ENCODE results near the gene PLA2G3.
"Not testable (repeated sequence)": the region's sequence is repeated elsewhere in the genome, so short reads cannot be mapped to it uniquely, and the experiment has no call there.

The PLA2G3 gene

GRCh38 chr22:31121403-31121802 is 18.9 kb downstream of the PLA2G3 start:
- no peak for DNase-seq

DNA sequence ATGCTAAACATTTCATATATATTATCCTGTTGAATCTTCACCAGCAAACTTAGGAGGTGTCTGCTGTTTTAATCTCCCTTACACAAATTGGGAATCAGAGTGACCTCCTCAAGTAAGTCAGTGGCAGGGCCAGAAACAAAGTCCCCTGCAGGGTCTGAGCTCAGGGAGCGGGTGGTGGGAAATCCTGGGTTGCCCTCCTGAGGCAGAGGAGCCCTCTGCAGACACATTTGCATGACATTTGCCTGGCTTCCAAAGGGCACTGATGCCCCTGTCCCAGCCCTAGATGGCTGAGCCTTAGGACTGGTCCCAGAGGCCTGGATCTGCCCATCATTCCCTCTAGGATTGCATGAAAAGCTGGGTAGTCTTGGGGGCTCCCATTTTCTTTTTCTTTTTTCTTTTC is 19.7 kb downstream of the PLA2G3 start:
- DNase-seq, result no peak

DNA sequence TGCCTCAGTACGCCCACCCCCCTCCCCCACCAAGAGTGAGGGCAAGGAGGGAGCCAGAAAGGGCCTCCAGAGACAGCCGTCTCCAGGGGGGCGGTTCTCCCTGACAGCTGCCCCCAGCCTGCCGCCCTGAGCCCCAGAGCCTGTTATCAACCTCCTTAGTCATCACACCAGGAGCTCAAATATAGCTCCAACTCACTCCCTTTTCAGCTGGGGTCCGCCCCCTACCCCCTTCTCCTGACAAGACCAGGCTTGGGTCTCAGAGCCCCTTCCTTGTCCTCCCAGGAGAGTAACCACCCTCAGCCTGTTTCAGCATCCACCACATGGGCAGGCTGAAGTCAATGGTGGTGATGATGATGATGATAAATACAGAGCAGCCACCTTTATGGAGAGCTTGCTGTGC is 20.1 kb downstream of the PLA2G3 start:
- DNase-seq, result no peak

DNA sequence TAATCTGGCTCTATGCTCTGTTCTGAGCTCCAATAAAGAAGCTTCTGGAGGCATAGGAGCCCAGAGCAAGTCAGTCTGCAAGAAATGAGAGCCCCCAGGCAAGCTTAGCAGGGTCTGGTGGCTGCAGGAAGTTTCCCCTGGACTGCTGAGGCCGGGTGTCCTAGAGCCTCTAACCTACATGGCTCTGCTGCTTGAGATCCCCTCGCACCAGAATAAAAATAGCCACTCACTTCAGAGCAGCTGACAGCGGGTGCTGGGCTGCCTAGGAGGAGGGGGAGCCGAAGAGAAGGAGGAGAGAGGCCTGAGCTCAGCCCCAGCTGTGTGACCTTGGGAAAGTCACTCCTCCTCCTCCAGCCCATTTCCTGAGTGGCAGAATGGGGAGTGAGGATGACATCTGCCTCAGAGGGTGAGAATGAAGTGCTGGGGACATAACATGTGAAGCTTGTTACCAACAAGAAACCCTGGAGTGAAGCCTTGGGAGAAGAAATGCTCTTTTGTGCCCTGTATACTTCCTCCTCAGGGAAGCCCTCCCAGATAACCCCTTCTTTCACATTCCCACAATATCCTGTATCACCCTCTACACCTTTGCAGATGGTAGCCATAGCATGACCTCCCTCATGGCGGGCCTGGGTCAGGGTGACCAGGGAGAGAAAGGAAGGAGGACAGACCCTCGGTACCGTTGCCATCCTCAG is 21.1 kb downstream of the PLA2G3 start:
- no peak for DNase-seq

DNA sequence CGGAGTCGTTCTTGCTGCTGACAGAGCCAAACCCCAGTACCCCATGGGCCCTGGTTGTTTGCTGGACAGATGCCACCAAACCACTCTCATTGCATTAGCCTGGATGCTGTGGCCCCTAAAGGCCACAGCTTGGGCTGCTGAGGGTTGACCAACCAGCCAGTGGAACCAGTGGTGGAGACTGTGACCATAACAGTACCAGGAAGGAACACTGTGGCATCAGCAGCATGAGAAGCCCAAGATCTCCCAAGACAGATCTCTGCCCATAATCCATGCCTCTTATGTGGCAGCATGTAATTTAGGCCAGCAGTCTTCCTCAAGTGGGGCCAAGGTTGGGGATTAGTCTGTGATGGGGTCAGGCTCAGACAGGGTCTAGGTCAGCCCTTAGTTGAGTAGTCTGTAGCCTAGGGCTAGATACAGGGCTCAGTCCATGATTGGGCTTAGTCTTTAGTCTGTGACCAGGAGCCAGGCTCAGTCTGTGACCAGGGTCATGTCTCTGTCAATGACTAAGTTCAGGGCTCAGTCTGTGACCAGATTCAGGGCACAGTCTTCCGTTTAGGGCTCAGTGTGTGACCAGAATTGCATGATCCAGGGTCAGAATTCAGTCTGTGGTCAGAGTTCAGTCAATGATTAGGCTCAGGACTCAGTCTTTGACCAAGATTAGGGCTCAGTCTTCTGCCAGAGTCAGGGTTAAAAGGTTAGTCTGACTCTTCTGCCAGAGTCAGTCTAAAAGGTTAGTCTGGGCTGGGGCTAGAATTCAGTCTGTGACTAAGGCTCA is 22.1 kb downstream of the PLA2G3 start:
- DNase-seq, result no peak

GRCh38 chr22:31112547-31113091 is 27.7 kb downstream of the PLA2G3 start:
- DNase-seq, result not testable (repeated sequence)

DNA sequence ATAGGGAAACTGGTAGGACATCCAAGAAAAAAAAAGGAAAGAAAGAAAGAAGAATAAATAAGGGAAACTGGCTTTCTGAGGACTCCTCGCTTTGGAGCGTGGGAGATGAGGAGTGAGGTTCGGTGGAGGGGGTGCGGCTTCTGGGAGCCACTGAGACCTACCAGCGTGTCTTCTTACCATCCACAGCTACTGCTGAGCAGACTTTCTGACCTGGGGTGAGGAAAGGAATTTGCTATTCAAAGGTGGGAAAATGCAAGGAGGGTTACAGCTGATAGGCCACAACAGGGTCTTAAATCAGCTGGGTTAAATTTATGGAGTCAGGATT is 32.5 kb downstream of the PLA2G3 start:
- no peak for DNase-seq

- peak; percentile 87 to 92 for DNase-seq
These were observed 33.0 kb downstream of the PLA2G3 start, which contains the start of gene SELENOM for GRCh38 chr22:31107178-31107893. Gene SELENOM, minus strand, starts transcription at chr22:31107568. Its CDS starts 63 bp downstream, at chr22:31107505.

GRCh38 chr22:31106731-31107177 is 33.6 kb downstream of the PLA2G3 start:
- DNase-seq, result no peak

DNA sequence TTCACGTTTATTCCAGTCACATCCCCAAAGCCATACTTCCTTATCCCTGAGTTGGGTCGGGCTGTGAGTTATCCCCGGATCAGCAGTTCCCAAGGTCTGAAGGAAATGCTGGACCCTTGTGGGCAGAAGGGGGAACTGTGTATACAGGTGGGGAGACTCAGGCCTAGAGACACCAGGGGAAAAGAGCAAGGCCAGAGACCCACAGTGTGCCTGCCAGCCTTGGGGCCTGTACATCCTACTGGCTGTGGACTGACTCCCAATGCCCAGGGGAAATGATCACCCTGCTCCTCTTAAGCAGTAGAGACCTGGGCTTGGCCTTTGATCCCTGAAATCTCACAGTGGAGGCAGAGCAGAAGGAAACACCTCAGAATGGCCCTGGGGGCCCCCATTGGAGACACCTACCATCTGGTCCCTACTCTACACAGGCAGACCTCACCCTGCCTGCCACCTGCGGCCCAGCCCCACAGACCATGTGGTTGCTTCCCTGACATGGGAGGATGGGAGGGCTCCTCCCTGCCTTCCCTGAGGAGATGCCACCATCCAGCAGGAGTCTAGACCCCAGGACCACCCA is 34.2 kb downstream of the PLA2G3 start:
- DNase-seq, result no peak

- no peak for DNase-seq
These were observed 34.9 kb downstream of the PLA2G3 start for GRCh38 chr22:31105282-31105929.

GRCh38 chr22:31104869-31105268 is 35.4 kb downstream of the PLA2G3 start:
- DNase-seq, result peak in 1 of 2 donors; percentile 30

DNA sequence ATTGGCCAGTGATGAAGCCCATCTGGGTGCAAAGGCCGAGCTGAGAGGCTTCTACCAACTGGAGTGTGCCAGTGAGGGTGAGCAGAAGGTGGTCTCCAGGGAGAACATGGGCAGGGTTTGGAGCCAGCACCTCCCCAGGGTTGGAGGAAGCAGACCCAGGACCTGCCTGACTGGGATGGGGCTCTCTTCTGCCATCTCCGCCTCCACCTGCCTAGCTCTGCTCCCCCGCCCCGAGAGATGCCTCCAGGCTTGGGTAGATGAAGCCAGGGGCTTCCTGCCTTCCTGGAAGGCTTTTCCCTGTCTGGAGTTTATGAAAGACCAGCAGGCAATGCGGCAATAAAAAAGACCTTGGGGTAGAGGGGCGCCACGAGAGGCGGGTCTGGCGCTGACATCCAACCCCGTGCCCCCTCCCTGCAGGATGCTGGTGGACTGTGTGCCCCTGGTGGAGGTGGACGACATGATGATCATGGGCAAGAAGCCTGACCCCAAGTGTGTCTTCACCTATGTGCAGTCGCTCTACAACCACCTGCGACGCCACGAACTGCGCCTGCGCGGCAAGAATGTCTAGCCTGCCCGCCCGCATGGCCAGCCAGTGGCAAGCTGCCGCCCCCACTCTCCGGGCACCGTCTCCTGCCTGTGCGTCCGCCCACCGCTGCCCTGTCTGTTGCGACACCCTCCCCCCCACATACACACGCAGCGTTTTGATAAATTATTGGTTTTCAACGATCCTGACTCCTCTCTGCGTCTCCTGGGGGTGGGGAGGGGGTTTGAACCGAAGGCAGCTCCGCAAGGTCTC is 36.2 kb downstream of the PLA2G3 start:
- DNase-seq, result no peak

GRCh38 chr22:31103111-31103510 is 37.2 kb downstream of the PLA2G3 start:
- DNase-seq, result no peak

DNA sequence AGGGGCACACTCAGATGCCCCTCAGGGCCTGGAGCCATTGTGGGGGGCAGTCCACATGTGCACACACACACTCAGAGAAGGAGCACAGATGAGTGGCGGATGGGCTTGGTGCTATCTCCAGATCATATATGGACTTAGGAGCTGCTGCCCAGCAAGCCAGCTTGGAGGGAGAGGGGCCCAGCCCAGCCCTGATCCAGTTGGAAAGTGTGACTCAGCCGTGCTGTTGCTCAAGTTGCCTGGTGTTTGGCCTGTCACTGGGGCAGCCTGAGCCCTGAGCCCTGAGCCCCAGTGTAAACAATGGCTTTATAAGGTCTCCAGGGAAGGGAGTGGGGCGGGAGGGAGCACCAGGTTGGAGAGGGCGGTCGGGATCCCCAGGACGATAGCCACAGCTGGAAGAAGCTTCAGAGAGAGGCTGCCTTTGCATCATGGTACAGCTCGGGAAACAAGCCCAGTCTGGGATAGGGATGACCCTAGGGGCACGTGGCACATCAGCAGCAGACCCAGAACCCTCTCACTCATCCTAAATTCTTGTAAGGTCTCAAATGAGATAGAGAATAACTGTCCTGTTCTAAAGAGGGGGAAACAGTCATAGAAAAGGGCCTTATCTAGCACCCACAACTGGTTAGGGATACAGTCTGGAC is 37.7 kb downstream of the PLA2G3 start:
- no peak for DNase-seq

- no peak for DNase-seq
These were observed 39.4 kb downstream of the PLA2G3 start for GRCh38 chr22:31100762-31101525.

GRCh38 chr22:31099841-31100761 is 40.2 kb downstream of the PLA2G3 start:
- no peak for DNase-seq

DNA sequence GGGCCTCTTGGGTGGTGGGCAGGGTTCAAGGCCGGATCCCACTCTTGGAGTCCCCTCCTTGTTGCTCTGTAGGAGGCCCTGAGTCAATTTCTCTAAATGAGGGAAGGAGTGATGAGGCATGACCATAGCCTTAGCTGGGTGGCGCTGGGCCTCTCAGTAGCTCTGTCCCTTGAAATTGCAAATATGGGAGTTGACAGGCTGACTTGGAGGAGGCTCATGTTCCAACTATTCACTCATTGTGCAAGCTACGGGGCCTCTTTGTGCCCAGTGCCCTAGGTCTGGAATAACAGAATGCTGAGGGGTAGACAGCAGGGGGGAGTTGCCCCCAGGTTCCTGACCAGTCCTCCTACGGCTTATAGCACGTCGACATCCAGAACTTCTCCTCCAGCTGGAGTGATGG is 40.9 kb downstream of the PLA2G3 start:
- DNase-seq, result no peak

GRCh38 chr22:31098632-31099110 is 41.6 kb downstream of the PLA2G3 start:
- DNase-seq, result no peak

Measured in stimulated activated CD4-positive, alpha-beta T cell treated with anti-CD3 and anti-CD28 coated beads, Interleukin-2, amount 100 ng/mL, for 24 hours (primary cell).